Neuronal stem cell (in vitro differentiated cells): ENCODE data around the gene SCYL3.
"Not testable (repeated sequence)": the region's sequence is repeated elsewhere in the genome, so short reads cannot be mapped to it uniquely, and the experiment has no call there.

Experiments used
- DNase-seq: peaks from one replicate; pipeline ENCODE4 v3.0.0-alpha.2; 2013; ENCODE audit warnings: low spot score
- H2AFZ ChIP-seq: one replicate; pipeline ENCODE4 v1.6.1; 2013; ENCODE audit warnings: mild to moderate bottlenecking, low read length, inconsistent platforms
- H2AK5ac ChIP-seq: 2 replicates; pipeline ENCODE4 v1.6.1; 2013; ENCODE audit warnings: low read depth, mild to moderate bottlenecking, inconsistent platforms, low read length, moderate library complexity, mixed read lengths
- H2BK120ac ChIP-seq: 2 replicates; pipeline ENCODE4 v1.6.1; 2013; ENCODE audit warnings: low read depth, mild to moderate bottlenecking, inconsistent platforms, low read length, moderate library complexity, mixed read lengths
- H2BK12ac ChIP-seq: one replicate; pipeline ENCODE4 v1.6.1; 2013; ENCODE audit warnings: low read length, inconsistent platforms
- H2BK15ac ChIP-seq: 2 replicates; pipeline ENCODE4 v1.6.1; 2013; ENCODE audit warnings: mild to moderate bottlenecking, low read length, inconsistent platforms, mixed read lengths
- H2BK5ac ChIP-seq: one replicate; pipeline ENCODE4 v1.6.1; 2013; ENCODE audit warnings: inconsistent platforms, mild to moderate bottlenecking, low read length, moderate library complexity
- H3K14ac ChIP-seq: one replicate; pipeline ENCODE4 v1.6.1; 2013; ENCODE audit warnings: low read length, inconsistent platforms
- H3K18ac ChIP-seq: 2 replicates; pipeline ENCODE4 v1.6.1; 2013; ENCODE audit warnings: low read length, inconsistent platforms
- H3K23ac ChIP-seq: 2 replicates; pipeline ENCODE4 v1.6.1; 2013; ENCODE audit warnings: low read depth, mild to moderate bottlenecking, mixed read lengths, low read length, inconsistent platforms; ENCODE audit not compliant: poor library complexity
- H3K27ac ChIP-seq: replicated peaks from 3 replicates; pipeline ENCODE4 v1.5.1; 2013; ENCODE audit warnings: low read length, inconsistent platforms
- H3K27me3 ChIP-seq, 3 experiments: 2 replicates each; pipeline ENCODE4 v1.6.1; 2013; ENCODE audit warnings: low read length in 3 of 3, mild to moderate bottlenecking in 2 of 3, inconsistent platforms in 1 of 3, low read depth in 1 of 3, mixed read lengths in 1 of 3, moderate library complexity in 1 of 3; ENCODE audit not compliant: control insufficient read depth in 3 of 3, insufficient read depth in 3 of 3
- H3K36me3 ChIP-seq, 2 donors: replicated peaks in 1 of 2; 2 replicates each; pipeline ENCODE4 v1.6.1; 2013; ENCODE audit warnings: low read length in 2 of 2; ENCODE audit not compliant: control insufficient read depth in 2 of 2, insufficient read depth in 2 of 2
- H3K4ac ChIP-seq: 2 replicates; pipeline ENCODE4 v1.6.1; 2013; ENCODE audit warnings: inconsistent platforms, mild to moderate bottlenecking, low read length, moderate library complexity
- H3K4me1 ChIP-seq, 2 donors: 1 replicate in 1 of 2; 2 replicates in 1 of 2; pipeline ENCODE4 v1.6.1; 2013; ENCODE audit warnings: low read length in 2 of 2, low read depth in 1 of 2; ENCODE audit not compliant: control insufficient read depth in 2 of 2, insufficient read depth in 1 of 2
- H3K4me2 ChIP-seq: one replicate; pipeline ENCODE4 v1.6.1; 2013; ENCODE audit warnings: mild to moderate bottlenecking, low read length, inconsistent platforms; ENCODE audit not compliant: insufficient read depth, poor library complexity, severe bottlenecking
- H3K4me3 ChIP-seq, 2 donors: 2 replicates each; pipeline ENCODE4 v1.5.1; 2013; ENCODE audit warnings: low read length in 2 of 2, mild to moderate bottlenecking in 2 of 2, inconsistent platforms in 1 of 2, moderate library complexity in 1 of 2
- H3K79me1 ChIP-seq: one replicate; pipeline ENCODE4 v1.6.1; 2013; ENCODE audit warnings: low read depth, mild to moderate bottlenecking, inconsistent platforms, low read length, moderate library complexity
- H3K9ac ChIP-seq: one replicate; pipeline ENCODE4 v1.6.1; 2013; ENCODE audit warnings: mild to moderate bottlenecking, low read depth, low read length, inconsistent platforms; ENCODE audit not compliant: poor library complexity
- H3K9me3 ChIP-seq, 2 donors: replicated peaks in 1 of 2; 2 replicates each; pipeline versions ENCODE3 to v1.6.1; 2013; ENCODE audit warnings: low read length in 2 of 2, mild to moderate bottlenecking in 2 of 2, inconsistent platforms in 1 of 2, low read depth in 1 of 2, mixed read lengths in 1 of 2, moderate library complexity in 1 of 2; ENCODE audit not compliant: control insufficient read depth in 2 of 2, insufficient read depth in 1 of 2
- H4K8ac ChIP-seq: one replicate; pipeline ENCODE4 v1.6.1; 2013; ENCODE audit warnings: low read depth, mild to moderate bottlenecking, inconsistent platforms, low read length, moderate library complexity
- H4K91ac ChIP-seq: one replicate; pipeline ENCODE4 v1.6.1; 2013; ENCODE audit warnings: low read length, low read depth, mild to moderate bottlenecking, inconsistent platforms; ENCODE audit not compliant: poor library complexity
- WGBS, 2 donors: extraction: QIAGEN DNeasy Blood & Tissue Kit; methylation state at CpG; one replicate each; pipeline ENCODE4 v1.1.7; 2013; ENCODE audit warnings: missing lambda C conversion rate in 2 of 2, mixed read lengths in 1 of 2; ENCODE audit not compliant: insufficient read length in 2 of 2, insufficient replicate concordance in 1 of 2; ENCODE audit errors: extremely low coverage in 2 of 2; 5-methylcytosine and 5-hydroxymethylcytosine counted together

SCYL3 gene

DNA sequence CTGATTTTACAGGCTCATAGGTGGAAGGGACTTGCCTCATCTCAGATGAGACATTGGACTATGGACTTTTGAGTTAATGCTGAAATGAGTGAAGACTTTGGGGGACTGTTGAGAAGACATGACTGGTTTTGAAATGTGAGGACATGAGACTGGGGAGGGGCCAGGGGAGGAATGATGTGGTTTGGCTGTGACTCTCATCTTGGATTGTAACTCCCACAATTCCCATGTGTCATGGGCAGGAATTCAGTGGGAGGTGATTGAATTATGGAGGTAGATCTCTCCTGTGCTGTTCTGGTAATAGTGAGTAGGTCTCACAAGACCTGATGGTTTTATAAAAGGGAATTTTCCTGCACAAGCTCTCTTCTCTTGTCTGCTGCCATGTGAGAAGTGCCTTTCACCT lies 20.8 kb downstream of the SCYL3 start:
- Histone ChIP-seq H3K36me3 (peaks cover 21 to 95% of the 10 kb centered on the region in 2 donors), H3K4ac (no peak overlapping the region), H3K9ac (no peak overlapping the region), H3K4me1 (no peaks in the 10 kb centered on the region), H2BK15ac (no peak overlapping the region), H2BK12ac (no peak overlapping the region), H3K4me3 (no peak overlapping the region), H3K18ac (no peak overlapping the region), H2BK120ac (no peak overlapping the region), H3K27me3 (no peaks in the 10 kb centered on the region), H3K27ac (no peak overlapping the region), H3K4me2 (no peak overlapping the region), H2AK5ac (no peak overlapping the region), H4K91ac (no peak overlapping the region), H3K23ac (no peak overlapping the region), H3K9me3 (peaks cover 2 to 18% of the 10 kb centered on the region in 2 donors), H2AFZ (no peak overlapping the region), H3K14ac (no peak overlapping the region), H4K8ac (no peak overlapping the region), H2BK5ac (no peak overlapping the region), H3K79me1 (no peaks in the 10 kb centered on the region)
- DNase-seq, result no peak

DNA sequence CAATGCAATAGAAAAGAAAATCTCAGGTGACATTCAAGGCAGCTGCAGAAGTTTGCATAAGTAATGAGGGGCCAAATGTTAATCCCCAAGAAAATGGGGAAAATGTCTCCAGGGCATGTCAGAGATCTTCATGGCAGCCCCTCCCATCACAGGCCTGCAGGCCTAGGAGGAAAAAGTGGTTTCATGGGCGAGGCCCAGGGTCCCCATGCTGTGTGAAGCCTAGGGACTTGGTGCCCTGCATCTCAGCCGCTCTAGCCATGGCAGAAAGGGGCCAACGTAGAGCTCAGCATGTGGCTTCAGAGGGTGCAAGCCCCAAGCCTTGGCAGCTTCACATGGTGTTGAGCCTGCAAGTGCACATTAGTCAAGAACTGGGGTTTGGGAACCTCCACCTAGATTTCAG lies 21.7 kb downstream of the SCYL3 start:
- H2BK5ac ChIP-seq, H3K18ac ChIP-seq, DNase-seq, H3K4me2 ChIP-seq, H4K91ac ChIP-seq, H2AFZ ChIP-seq, H3K4me3 ChIP-seq, H3K4ac ChIP-seq, H2BK120ac ChIP-seq, H3K27me3 ChIP-seq, H3K27ac ChIP-seq, H3K14ac ChIP-seq, H2AK5ac ChIP-seq, H4K8ac ChIP-seq, H3K4me1 ChIP-seq, H2BK15ac ChIP-seq, H3K9ac ChIP-seq, H2BK12ac ChIP-seq, H3K79me1 ChIP-seq, H3K23ac ChIP-seq: not testable (repeated sequence)
- Histone ChIP-seq H3K9me3 (peaks cover 2 to 18% of the 10 kb centered on the region in 2 donors), H3K36me3 (peaks cover 23 to 95% of the 10 kb centered on the region in 2 donors)
- WGBS, 2 donors, result no CpG with 5 or more reads among the region's 3 CpGs

DNA sequence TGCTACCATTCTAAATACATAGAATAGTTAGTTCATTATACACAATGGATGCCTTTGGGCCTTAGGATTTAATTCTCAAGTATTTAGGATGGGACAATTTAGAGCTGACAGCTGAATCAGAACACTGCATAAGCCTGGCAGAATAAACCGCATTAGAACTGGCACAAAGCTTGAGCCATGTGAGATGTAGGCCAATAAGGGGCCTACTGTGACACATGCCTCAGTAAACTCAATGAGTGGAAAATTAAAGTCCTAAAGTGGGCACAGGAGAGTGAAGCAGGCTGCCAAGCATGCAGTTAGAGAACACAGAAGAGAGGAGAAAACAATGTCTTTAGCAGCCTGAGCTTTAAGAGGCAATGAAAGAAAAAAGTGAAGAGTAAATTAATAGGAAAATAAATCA lies 24.3 kb downstream of the SCYL3 start:
- WGBS, 2 donors, result no CpG with 5 or more reads among the region's 1 CpG
- H3K4me1 ChIP-seq, result no peaks in the 10 kb centered on the region
- no peak overlapping the region for H3K4me3 ChIP-seq
- H3K4ac ChIP-seq, result no peak overlapping the region
- no peak overlapping the region for H3K9ac ChIP-seq
- no peak overlapping the region for H4K91ac ChIP-seq
- H2BK15ac ChIP-seq, result no peak overlapping the region
- no peak overlapping the region for H4K8ac ChIP-seq
- H2BK12ac ChIP-seq, result no peak overlapping the region
- H3K36me3 ChIP-seq, result peaks cover 26 to 98% of the 10 kb centered on the region in 2 donors
- no peak overlapping the region for H2AK5ac ChIP-seq
- H3K27me3 ChIP-seq, result no peaks in the 10 kb centered on the region
- no peak overlapping the region for H3K14ac ChIP-seq
- no peak for DNase-seq
- no peak overlapping the region for H3K27ac ChIP-seq
- peaks cover 2 to 18% of the 10 kb centered on the region in 2 donors for H3K9me3 ChIP-seq
- H3K23ac ChIP-seq, result no peak overlapping the region
- no peak overlapping the region for H2AFZ ChIP-seq
- H3K18ac ChIP-seq, result no peak overlapping the region
- no peak overlapping the region for H2BK120ac ChIP-seq
- no peak overlapping the region for H2BK5ac ChIP-seq
- no peak overlapping the region for H3K4me2 ChIP-seq
- H3K79me1 ChIP-seq, result no peaks in the 10 kb centered on the region

DNA sequence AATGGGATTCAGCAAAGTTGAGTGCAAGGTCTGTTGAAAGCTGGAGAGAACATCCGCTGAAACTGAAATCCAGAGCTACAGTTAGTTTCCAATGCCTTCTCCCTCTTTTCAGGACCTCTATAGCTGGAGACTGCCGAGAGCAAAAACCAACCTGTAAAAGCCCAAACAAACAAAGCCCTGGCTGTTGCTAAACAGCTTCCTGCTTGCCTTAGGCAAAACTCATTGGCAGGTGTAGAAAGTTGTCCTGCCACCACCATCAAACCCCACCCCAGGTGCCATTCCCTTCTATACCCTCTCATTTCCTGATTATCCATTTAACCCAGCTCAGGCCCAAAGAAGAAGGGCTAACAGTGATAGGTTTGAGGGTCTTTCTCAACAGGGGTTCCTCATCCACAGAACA lies 24.7 kb downstream of the SCYL3 start:
- no peak overlapping the region for H3K18ac ChIP-seq
- no peak overlapping the region for H2BK15ac ChIP-seq
- no peaks in the 10 kb centered on the region for H3K4me1 ChIP-seq
- H2BK5ac ChIP-seq, result no peak overlapping the region
- H3K4me2 ChIP-seq, result no peak overlapping the region
- H3K14ac ChIP-seq, result no peak overlapping the region
- H3K9ac ChIP-seq, result no peak overlapping the region
- H3K79me1 ChIP-seq, result no peaks in the 10 kb centered on the region
- H3K4me3 ChIP-seq, result no peak overlapping the region
- H3K27ac ChIP-seq, result no peak overlapping the region
- no peak overlapping the region for H4K8ac ChIP-seq
- H3K9me3 ChIP-seq, result peaks cover 2 to 18% of the 10 kb centered on the region in 2 donors
- H2AFZ ChIP-seq, result no peak overlapping the region
- H3K23ac ChIP-seq, result no peak overlapping the region
- no peak overlapping the region for H3K4ac ChIP-seq
- H2BK12ac ChIP-seq, result no peak overlapping the region
- H2BK120ac ChIP-seq, result no peak overlapping the region
- H3K36me3 ChIP-seq, result peaks cover 24 to 98% of the 10 kb centered on the region in 2 donors
- WGBS, 2 donors, result no CpG with 5 or more reads among the region's 2 CpGs
- no peaks in the 10 kb centered on the region for H3K27me3 ChIP-seq
- no peak for DNase-seq
- H4K91ac ChIP-seq, result no peak overlapping the region
- no peak overlapping the region for H2AK5ac ChIP-seq
